Skeletal muscle cell (primary cell): ENCODE results near the gene IMMT.
A peak's percentile ranks its signal among the peaks of the same experiment; 100 is the strongest.

Source experiments
- DNase-seq: peaks from one replicate; pipeline ENCODE4 v3.0.0-alpha.2; 2010; ENCODE audit warnings: low read depth
- H3K4me3 ChIP-seq: 2 replicates; pipeline ENCODE4 v1.5.1; 2011; ENCODE audit warnings: low read depth, mild to moderate bottlenecking, control low read depth, low read length, moderate library complexity

The IMMT gene

GRCh38 chr2:86105252-86105968 lies 89.9 kb downstream of the IMMT start, which contains the start of gene POLR1A:
Gene POLR1A, minus strand, starts transcription at chr2:86105886. Its CDS starts 110 bp downstream, at chr2:86105776.
- DNase-seq: peak; percentile 85
- peak within 1 kb of the TSS; percentile 97 for H3K4me3 ChIP-seq

- H3K4me3 ChIP-seq: no peak overlapping the region
- no peak for DNase-seq
These were observed 93.1 kb downstream of the IMMT start for GRCh38 chr2:86102157-86102556.

- H3K4me3 ChIP-seq: no peak overlapping the region
- no peak for DNase-seq
These were observed 97.3 kb downstream of the IMMT start for GRCh38 chr2:86097913-86098312.

GRCh38 chr2:86097114-86097896 lies 98.0 kb downstream of the IMMT start:
- DNase-seq: no peak

GRCh38 chr2:86094229-86094628 lies 101.0 kb downstream of the IMMT start:
- H3K4me3 ChIP-seq: no peak overlapping the region
- DNase-seq: no peak

More at GRCh38 chr2:86097114-86097896, 98.0 kb downstream of the IMMT start:
- no peak overlapping the region for H3K4me3 ChIP-seq
